ENCODE results near the gene SH3GL1. TPM values are rescaled to one million over a fixed set of nuclear protein-coding genes. Genes with fewer than 3 reads are reported as not detected.

The SH3GL1 gene
- total and polyA plus RNA-seq, 3 experiments from 2014 or later, result 24.7 to 41.2 (median 39.8) TPM

- peaks cover 48% of the 10 kb centered on the region for H3K4me1 ChIP-seq (ENCODE audit: insufficient read depth, low read length)
Measured at GRCh38 chr19:4369888-4370260, 30.5 kb downstream of the SH3GL1 start.

GRCh38 chr19:4369109-4369887 is 31.0 kb downstream of the SH3GL1 start:
- Mint-ChIP-seq H3K4me1 (peaks cover 29 to 52% (median 32%) of the 10 kb centered on the region in 3 donors), H3K9me3 (no peaks in the 10 kb centered on the region), H3K4me3 (peak overlapping the region; percentile 80 to 97 (median 90)), H3K27me3 (peaks cover 0 to 1% of the 10 kb centered on the region in 2 donors), H3K36me3 (peaks cover 0 to 26% (median 0%) of the 10 kb centered on the region in 3 donors), H3K27ac (peak overlapping the region; percentile 79 to 99 (median 94))
- CTCF ChIA-PET, result interaction anchor here (0.9 to 2.1 kb wide), 18 partner anchors 10 to 102 kb away, joined by 3 to 10 read pairs (median 4); partner anchors contain the start of genes CHAF1A, MPND, SH3GL1 and UBXN6
- H3K36me3 ChIP-seq (ENCODE audit: insufficient read depth, low read length), result peaks cover 5% of the 10 kb centered on the region
- H3K27ac ChIP-seq (ENCODE audit: low read depth, low read length), result peak overlapping the region; percentile 77
- POLR2A ChIA-PET, result interaction anchor here (1.0 to 1.4 kb wide), 6 partner anchors 10 to 123 kb away, joined by 3 to 9 read pairs (median 4); partner anchors contain the start of genes CHAF1A, MPND, SH3GL1 and YJU2
- peaks cover 47% of the 10 kb centered on the region for H3K4me1 ChIP-seq (ENCODE audit: insufficient read depth, low read length)
- H3K9me3 ChIP-seq (ENCODE audit: low read length), result no peaks in the 10 kb centered on the region
- H3K4me3 ChIP-seq (ENCODE audit: low read length), result peak overlapping the region; percentile 75
- H3K27me3 ChIP-seq (ENCODE audit: insufficient read depth, low read length, poor library complexity, severe bottlenecking), result no peaks in the 10 kb centered on the region
- peak; percentile 57 to 83 (median 74) for DNase-seq

More at GRCh38 chr19:4369888-4370260, 30.5 kb downstream of the SH3GL1 start:
- Histone ChIP-seq H3K9me3 (ENCODE audit: low read length) (no peaks in the 10 kb centered on the region), H3K27me3 (ENCODE audit: insufficient read depth, low read length, poor library complexity, severe bottlenecking) (no peaks in the 10 kb centered on the region), H3K4me3 (ENCODE audit: low read length) (peak overlapping the region; percentile 75), H3K36me3 (ENCODE audit: insufficient read depth, low read length) (peaks cover 5% of the 10 kb centered on the region), H3K27ac (ENCODE audit: low read depth, low read length) (peak overlapping the region; percentile 77)
- Mint-ChIP-seq H3K4me1 (peaks cover 29 to 52% (median 32%) of the 10 kb centered on the region in 3 donors), H3K27ac (peak overlapping the region; percentile 79 to 99 (median 92)), H3K4me3 (peak overlapping the region; percentile 80 to 97 (median 90)), H3K9me3 (no peaks in the 10 kb centered on the region), H3K36me3 (peaks cover 0 to 25% (median 0%) of the 10 kb centered on the region in 3 donors), H3K27me3 (peaks cover 0 to 1% of the 10 kb centered on the region in 2 donors)
- ChIA-PET CTCF (interaction anchor here (0.6 to 2.1 kb wide), 18 partner anchors 10 to 102 kb away, joined by 3 to 10 read pairs (median 4); partner anchors contain the start of genes CHAF1A, MPND, SH3GL1 and UBXN6), POLR2A (interaction anchor here (1.0 to 1.4 kb wide), 6 partner anchors 10 to 123 kb away, joined by 3 to 9 read pairs (median 4); partner anchors contain the start of genes CHAF1A, MPND, SH3GL1 and YJU2)
- peak; percentile 60 to 81 (median 63) for DNase-seq

- ChIA-PET POLR2A (no interaction called here), CTCF (interaction anchor here (1.0 to 2.1 kb wide), 4 partner anchors 13 to 34 kb away, joined by 3 to 9 read pairs (median 3); partner anchors contain the start of gene CHAF1A)
- H3K4me1 Mint-ChIP-seq, result peaks cover 26 to 46% (median 28%) of the 10 kb centered on the region in 3 donors
- no peaks in the 10 kb centered on the region for H3K9me3 ChIP-seq (ENCODE audit: low read length)
- peak overlapping the region; percentile 79 to 99 (median 95) for H3K27ac Mint-ChIP-seq
- H3K9me3 Mint-ChIP-seq, result no peaks in the 10 kb centered on the region
- H3K4me1 ChIP-seq (ENCODE audit: insufficient read depth, low read length), result peaks cover 37% of the 10 kb centered on the region
- no peaks in the 10 kb centered on the region for H3K27me3 ChIP-seq (ENCODE audit: insufficient read depth, low read length, poor library complexity, severe bottlenecking)
- H3K4me3 ChIP-seq (ENCODE audit: low read length), result no peak overlapping the region
- DNase-seq, result peak in 1 of 5 donors; percentile 27
- H3K27ac ChIP-seq (ENCODE audit: low read depth, low read length), result peak overlapping the region; percentile 77
- peak overlapping the region in 6 of 7 donors; percentile 82 to 97 (median 92) for H3K4me3 Mint-ChIP-seq
- peaks cover 0 to 1% of the 10 kb centered on the region in 2 donors for H3K27me3 Mint-ChIP-seq
- H3K36me3 Mint-ChIP-seq, result peaks cover 0 to 34% (median 0%) of the 10 kb centered on the region in 3 donors
- peaks cover 5% of the 10 kb centered on the region for H3K36me3 ChIP-seq (ENCODE audit: insufficient read depth, low read length)
Measured at GRCh38 chr19:4368128-4368820, 32.1 kb downstream of the SH3GL1 start.

- Mint-ChIP-seq H3K27me3 (peaks cover 0 to 1% of the 10 kb centered on the region in 2 donors), H3K27ac (peak overlapping the region; percentile 66 to 97 (median 90)), H3K36me3 (peaks cover 0 to 38% (median 0%) of the 10 kb centered on the region in 3 donors), H3K4me1 (peaks cover 26 to 45% (median 28%) of the 10 kb centered on the region in 3 donors), H3K9me3 (no peaks in the 10 kb centered on the region), H3K4me3 (peak overlapping the region in 3 of 7 donors; percentile 34 to 44 (median 38))
- H3K27me3 ChIP-seq (ENCODE audit: insufficient read depth, low read length, poor library complexity, severe bottlenecking), result no peaks in the 10 kb centered on the region
- H3K36me3 ChIP-seq (ENCODE audit: insufficient read depth, low read length), result peaks cover 5% of the 10 kb centered on the region
- POLR2A ChIA-PET, result no interaction called here
- H3K4me3 ChIP-seq (ENCODE audit: low read length), result no peak overlapping the region
- H3K9me3 ChIP-seq (ENCODE audit: low read length), result no peaks in the 10 kb centered on the region
- H3K4me1 ChIP-seq (ENCODE audit: insufficient read depth, low read length), result peaks cover 36% of the 10 kb centered on the region
- H3K27ac ChIP-seq (ENCODE audit: low read depth, low read length), result no peak overlapping the region
- CTCF ChIA-PET, result interaction anchor here (1.3 to 1.5 kb wide), 2 partner anchors 26 to 33 kb away, joined by 3 read pairs; no protein-coding TSS in a partner anchor
- DNase-seq, result no peak
Measured at GRCh38 chr19:4367781-4368127, 32.6 kb downstream of the SH3GL1 start.

- Mint-ChIP-seq H3K9me3 (no peaks in the 10 kb centered on the region), H3K27me3 (peaks cover 0 to 1% of the 10 kb centered on the region in 2 donors), H3K27ac (peak overlapping the region in 4 of 8 donors; percentile 85 to 97 (median 92)), H3K36me3 (peaks cover 0 to 42% (median 0%) of the 10 kb centered on the region in 3 donors), H3K4me3 (no peak overlapping the region), H3K4me1 (peaks cover 26 to 42% (median 28%) of the 10 kb centered on the region in 3 donors)
- H3K27me3 ChIP-seq (ENCODE audit: insufficient read depth, low read length, poor library complexity, severe bottlenecking), result no peaks in the 10 kb centered on the region
- H3K4me1 ChIP-seq (ENCODE audit: insufficient read depth, low read length), result peaks cover 34% of the 10 kb centered on the region
- CTCF ChIA-PET, result interaction anchor here (1.5 to 3.5 kb wide), 2 partner anchors 15 to 27 kb away, joined by 3 to 11 read pairs; no protein-coding TSS in a partner anchor
- H3K9me3 ChIP-seq (ENCODE audit: low read length), result no peaks in the 10 kb centered on the region
- no peak overlapping the region for H3K4me3 ChIP-seq (ENCODE audit: low read length)
- DNase-seq, result no peak
- peaks cover 5% of the 10 kb centered on the region for H3K36me3 ChIP-seq (ENCODE audit: insufficient read depth, low read length)
- POLR2A ChIA-PET, result no interaction called here
- no peak overlapping the region for H3K27ac ChIP-seq (ENCODE audit: low read depth, low read length)
Measured at GRCh38 chr19:4367336-4367723, 33.0 kb downstream of the SH3GL1 start.

GRCh38 chr19:4366666-4367335 is 33.5 kb downstream of the SH3GL1 start:
- H3K4me3 ChIP-seq (ENCODE audit: low read length), result no peak overlapping the region
- Mint-ChIP-seq H3K9me3 (no peaks in the 10 kb centered on the region), H3K4me1 (peaks cover 25 to 39% (median 28%) of the 10 kb centered on the region in 3 donors), H3K27me3 (peaks cover 0 to 1% of the 10 kb centered on the region in 2 donors), H3K4me3 (no peak overlapping the region), H3K36me3 (peaks cover 0 to 47% (median 0%) of the 10 kb centered on the region in 3 donors), H3K27ac (peak overlapping the region in 4 of 8 donors; percentile 64 to 89 (median 84))
- peaks cover 28% of the 10 kb centered on the region for H3K4me1 ChIP-seq (ENCODE audit: insufficient read depth, low read length)
- no peaks in the 10 kb centered on the region for H3K9me3 ChIP-seq (ENCODE audit: low read length)
- CTCF ChIA-PET, result interaction anchor here (3.5 kb wide), 1 partner anchor 14 kb away, joined by 11 read pairs; no protein-coding TSS in a partner anchor
- POLR2A ChIA-PET, result no interaction called here
- no peak overlapping the region for H3K27ac ChIP-seq (ENCODE audit: low read depth, low read length)
- no peak for DNase-seq
- peaks cover 5% of the 10 kb centered on the region for H3K36me3 ChIP-seq (ENCODE audit: insufficient read depth, low read length)
- H3K27me3 ChIP-seq (ENCODE audit: insufficient read depth, low read length, poor library complexity, severe bottlenecking), result no peaks in the 10 kb centered on the region

Measured in CD8-positive, alpha-beta memory T cell (primary cell).